Mucosa of rectum (tissue), 2 donors: ENCODE results near the gene DPP10.
"Not testable (repeated sequence)": the region's sequence is repeated elsewhere in the genome, so short reads cannot be mapped to it uniquely, and the experiment has no call there.

Source experiments
- H3K27ac ChIP-seq, 2 donors: one replicate each; pipeline ENCODE4 v1.7.0; 2013; ENCODE audit warnings: inconsistent platforms in 2 of 2, low read depth in 2 of 2, low read length in 2 of 2
- H3K27me3 ChIP-seq, 2 donors: one replicate each; pipeline ENCODE4 v1.7.0; 2013; ENCODE audit warnings: low read length in 2 of 2; ENCODE audit not compliant: control insufficient read depth in 2 of 2, insufficient read depth in 2 of 2
- H3K36me3 ChIP-seq, 2 donors: one replicate each; pipeline ENCODE4 v1.7.0; 2013; ENCODE audit warnings: low read length in 2 of 2; ENCODE audit not compliant: control insufficient read depth in 2 of 2, insufficient read depth in 2 of 2
- H3K4me1 ChIP-seq, 2 donors: one replicate each; pipeline ENCODE4 v1.7.0; 2013; ENCODE audit warnings: low read length in 2 of 2, mild to moderate bottlenecking in 1 of 2; ENCODE audit not compliant: control insufficient read depth in 2 of 2, insufficient read depth in 2 of 2
- H3K4me3 ChIP-seq, 2 donors: one replicate each; pipeline ENCODE4 v1.7.0; 2013; ENCODE audit warnings: low read length in 2 of 2
- H3K9ac ChIP-seq, 2 donors: one replicate each; pipeline ENCODE4 v1.7.0; 2013; ENCODE audit warnings: low read length in 2 of 2, low read depth in 1 of 2, mild to moderate bottlenecking in 1 of 2
- H3K9me3 ChIP-seq, 2 donors: one replicate each; pipeline ENCODE4 v1.7.0; 2013; ENCODE audit warnings: low read length in 2 of 2; ENCODE audit not compliant: control insufficient read depth in 2 of 2
- donor health status: healthy.
- donor health status: Normal muscosa, but diverticular disease.

The DPP10 gene

GRCh38 chr2:115075800-115076199, 633.4 kb downstream of the DPP10 start:
- no peak overlapping the region for H3K9ac ChIP-seq
- no peak overlapping the region for H3K4me3 ChIP-seq
- no peak overlapping the region for H3K27ac ChIP-seq
- no peaks in the 10 kb centered on the region for H3K4me1 ChIP-seq
- H3K27me3 ChIP-seq, result no peaks in the 10 kb centered on the region
- no peaks in the 10 kb centered on the region for H3K9me3 ChIP-seq
- no peaks in the 10 kb centered on the region for H3K36me3 ChIP-seq

- Histone ChIP-seq H3K4me3 (no peak overlapping the region), H3K36me3 (no peaks in the 10 kb centered on the region), H3K27ac (no peak overlapping the region), H3K9ac (no peak overlapping the region), H3K9me3 (no peaks in the 10 kb centered on the region), H3K4me1 (no peaks in the 10 kb centered on the region), H3K27me3 (no peaks in the 10 kb centered on the region)
Measured at GRCh38 chr2:115077626-115078025, 635.2 kb downstream of the DPP10 start.

- no peak overlapping the region for H3K4me3 ChIP-seq
Measured at GRCh38 chr2:115083225-115083624, 640.8 kb downstream of the DPP10 start.

GRCh38 chr2:115083711-115084110, 641.3 kb downstream of the DPP10 start:
- Histone ChIP-seq H3K27ac (no peak overlapping the region), H3K4me1 (no peaks in the 10 kb centered on the region), H3K9me3 (no peaks in the 10 kb centered on the region), H3K4me3 (no peak overlapping the region), H3K36me3 (no peaks in the 10 kb centered on the region), H3K9ac (no peak overlapping the region), H3K27me3 (no peaks in the 10 kb centered on the region)

More at GRCh38 chr2:115083225-115083624, 640.8 kb downstream of the DPP10 start:
- Histone ChIP-seq H3K9me3 (no peaks in the 10 kb centered on the region), H3K27ac (no peak overlapping the region), H3K27me3 (no peaks in the 10 kb centered on the region), H3K36me3 (no peaks in the 10 kb centered on the region), H3K4me1 (no peaks in the 10 kb centered on the region), H3K9ac (no peak overlapping the region)

DNA sequence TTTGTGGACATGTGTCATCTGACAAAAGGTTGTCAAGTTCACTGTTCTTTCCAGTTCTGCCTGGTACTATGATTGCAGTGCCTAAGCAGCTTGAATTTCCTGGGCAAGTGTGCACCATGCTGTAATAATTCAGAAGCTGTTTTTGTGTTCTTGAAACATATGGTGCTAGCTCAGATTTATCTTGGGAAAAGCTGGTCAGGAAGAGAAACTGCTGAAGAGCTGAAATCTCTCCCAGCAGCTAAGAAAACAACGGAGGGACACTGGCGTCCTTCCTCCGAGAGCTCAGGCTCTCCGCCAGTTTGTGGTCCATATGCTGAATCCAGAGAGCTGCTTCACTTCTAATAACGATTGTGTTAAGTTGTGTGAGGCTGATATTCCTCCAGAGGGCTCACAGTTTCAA, 642.0 kb downstream of the DPP10 start:
- H3K9ac ChIP-seq, result no peak overlapping the region
- no peaks in the 10 kb centered on the region for H3K27me3 ChIP-seq
- no peaks in the 10 kb centered on the region for H3K9me3 ChIP-seq
- H3K4me3 ChIP-seq, result no peak overlapping the region
- H3K4me1 ChIP-seq, result no peaks in the 10 kb centered on the region
- H3K27ac ChIP-seq, result no peak overlapping the region
- H3K36me3 ChIP-seq, result no peaks in the 10 kb centered on the region

DNA sequence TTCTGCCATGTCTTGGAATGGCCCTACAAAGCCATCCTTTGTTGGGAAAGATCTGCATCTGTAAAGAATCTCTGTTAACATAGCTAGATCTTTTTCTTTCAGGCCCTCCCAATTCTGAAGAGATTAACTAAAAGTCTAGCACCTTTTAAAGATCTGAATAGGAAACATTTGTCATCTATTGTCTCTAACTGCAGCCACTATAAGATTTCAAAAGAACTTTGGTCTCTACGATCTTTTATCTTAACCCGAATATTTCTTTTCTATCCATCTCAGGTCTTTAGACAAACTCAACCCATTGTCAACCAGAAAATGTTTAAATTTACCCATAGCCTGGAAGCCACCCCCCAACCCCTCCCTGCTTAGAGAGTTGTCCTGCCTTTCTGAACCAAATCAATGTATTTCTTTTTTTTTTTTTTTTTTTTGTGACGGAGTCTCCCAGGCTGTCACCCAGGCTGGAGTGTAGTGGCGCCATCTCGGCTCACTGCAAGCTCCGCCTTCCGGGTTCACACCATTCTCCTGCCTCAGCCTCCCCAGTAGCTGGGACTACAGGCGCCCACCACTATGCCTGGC, 643.7 kb downstream of the DPP10 start:
- not testable (repeated sequence) for H3K36me3 ChIP-seq, H3K4me1 ChIP-seq, H3K9ac ChIP-seq, H3K27me3 ChIP-seq, H3K9me3 ChIP-seq, H3K4me3 ChIP-seq, H3K27ac ChIP-seq

DNA sequence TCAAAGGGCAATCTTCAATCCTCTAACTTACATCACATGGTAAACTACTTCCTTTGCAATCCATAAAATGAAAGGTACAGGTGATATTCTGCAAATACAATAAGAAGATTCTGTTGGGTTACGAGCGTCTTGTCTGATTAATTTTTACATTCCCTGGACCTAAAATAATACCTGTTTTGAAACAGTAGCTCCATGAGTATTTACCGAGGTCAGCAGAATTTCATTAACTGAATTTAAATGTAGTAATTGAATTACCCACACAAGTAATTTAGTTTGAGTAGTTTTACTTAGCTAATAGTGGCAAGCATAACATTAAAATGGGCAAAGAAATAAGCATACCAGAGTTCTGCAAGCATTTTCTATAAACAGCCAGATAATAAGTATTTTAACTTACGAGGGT, 652.0 kb downstream of the DPP10 start:
- no peaks in the 10 kb centered on the region for H3K27me3 ChIP-seq
- H3K4me1 ChIP-seq, result no peaks in the 10 kb centered on the region
- no peaks in the 10 kb centered on the region for H3K9me3 ChIP-seq
- H3K9ac ChIP-seq, result no peak overlapping the region
- no peak overlapping the region for H3K4me3 ChIP-seq
- H3K36me3 ChIP-seq, result no peaks in the 10 kb centered on the region
- H3K27ac ChIP-seq, result no peak overlapping the region

- no peaks in the 10 kb centered on the region for H3K27me3 ChIP-seq
Measured at GRCh38 chr2:115105966-115106365, 663.5 kb downstream of the DPP10 start.

GRCh38 chr2:115115135-115115534, 672.7 kb downstream of the DPP10 start:
- H3K4me3 ChIP-seq, result no peak overlapping the region
- H3K9me3 ChIP-seq, result no peaks in the 10 kb centered on the region
- H3K27me3 ChIP-seq, result no peaks in the 10 kb centered on the region
- H3K27ac ChIP-seq, result no peak overlapping the region
- no peaks in the 10 kb centered on the region for H3K4me1 ChIP-seq
- no peak overlapping the region for H3K9ac ChIP-seq
- no peaks in the 10 kb centered on the region for H3K36me3 ChIP-seq

More at GRCh38 chr2:115105966-115106365, 663.5 kb downstream of the DPP10 start:
- Histone ChIP-seq H3K4me3 (no peak overlapping the region), H3K9ac (no peak overlapping the region), H3K4me1 (no peaks in the 10 kb centered on the region), H3K36me3 (no peaks in the 10 kb centered on the region), H3K27ac (no peak overlapping the region), H3K9me3 (no peaks in the 10 kb centered on the region)

GRCh38 chr2:115118306-115118705, 675.9 kb downstream of the DPP10 start:
- Histone ChIP-seq H3K4me3 (no peak overlapping the region), H3K9ac (no peak overlapping the region), H3K27ac (no peak overlapping the region), H3K27me3 (no peaks in the 10 kb centered on the region), H3K4me1 (peaks cover 0 to 3% of the 10 kb centered on the region in 2 donors), H3K36me3 (no peaks in the 10 kb centered on the region), H3K9me3 (no peaks in the 10 kb centered on the region)

DNA sequence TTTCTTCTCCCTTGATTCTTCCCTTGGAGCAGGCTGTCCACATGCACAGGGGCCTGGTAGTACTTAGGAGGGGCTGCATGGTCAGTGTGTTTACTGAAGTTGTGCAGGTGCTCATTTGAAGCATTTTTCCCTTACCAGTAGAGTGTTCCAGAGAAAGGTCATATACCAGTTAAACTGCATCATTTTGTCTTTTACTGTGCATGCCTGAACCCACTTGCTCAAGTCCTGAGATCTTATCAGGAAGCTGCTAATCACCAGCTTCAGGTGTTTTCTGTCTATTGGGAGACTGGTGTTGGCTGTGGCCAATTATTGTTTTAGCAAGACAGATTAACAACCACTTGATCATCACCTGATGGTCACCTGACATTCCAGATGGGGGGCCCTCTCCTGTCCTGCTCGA, 676.6 kb downstream of the DPP10 start:
- H3K9ac ChIP-seq, result no peak overlapping the region
- no peaks in the 10 kb centered on the region for H3K27me3 ChIP-seq
- peaks cover 0 to 3% of the 10 kb centered on the region in 2 donors for H3K4me1 ChIP-seq
- H3K9me3 ChIP-seq, result no peaks in the 10 kb centered on the region
- no peaks in the 10 kb centered on the region for H3K36me3 ChIP-seq
- H3K4me3 ChIP-seq, result no peak overlapping the region
- no peak overlapping the region for H3K27ac ChIP-seq
